Naive thymus-derived CD4-positive, alpha-beta T cell (primary cell): ENCODE results near the gene ITGB5. TPM values are rescaled to one million over a fixed set of nuclear protein-coding genes. Genes with fewer than 3 reads are reported as not detected.

ENCODE experiments used
- ATAC-seq: fragments of 150-1000 bp; cut with Tn5 transposase; 2 replicates; pipeline ENCODE4 v1.10.0; 2021; ENCODE audit warnings: mild to moderate bottlenecking, moderate library complexity
- CTCF ChIA-PET: fragments of 350-600 bp; sonication (Branson Sonifier 250); formaldehyde crosslinking; loops from one replicate; lab custom pipeline; 2021; ENCODE audit warnings: antibody characterized with exemption; lab: Charles Lee
- POLR2A ChIA-PET: fragments of 350-600 bp; sonication (Branson Sonifier 250); formaldehyde crosslinking; loops from one replicate; lab custom pipeline; 2021; ENCODE audit warnings: antibody characterized with exemption, inconsistent platforms; lab: Charles Lee
- DNase-seq, 9 donors: peaks; one replicate each; pipeline versions ENCODE4 v3.0.0 to v3.0.0-alpha.2; 2020 to 2022; ENCODE audit warnings: mixed read lengths in 1 of 9
- H3K27ac ChIP-seq: one replicate; pipeline ENCODE4 v1.7.0; 2013; ENCODE audit warnings: mild to moderate bottlenecking, low read depth, low read length, moderate library complexity
- H3K27me3 ChIP-seq, 2 donors: one replicate each; pipeline ENCODE4 v1.7.0; 2013; ENCODE audit warnings: low read length in 2 of 2, mild to moderate bottlenecking in 2 of 2, moderate library complexity in 2 of 2; ENCODE audit not compliant: control insufficient read depth in 2 of 2, insufficient read depth in 2 of 2
- H3K36me3 ChIP-seq, 3 experiments: 1 replicate in 2 of 3; 2 replicates in 1 of 3; pipeline ENCODE4 v1.7.0; 2013; ENCODE audit warnings: low read length in 3 of 3, mild to moderate bottlenecking in 3 of 3, moderate library complexity in 1 of 3; ENCODE audit not compliant: insufficient read depth in 3 of 3, control insufficient read depth in 2 of 3
- H3K4me1 ChIP-seq, 2 donors: one replicate each; pipeline ENCODE4 v1.7.0; 2013; ENCODE audit warnings: low read length in 2 of 2, mild to moderate bottlenecking in 2 of 2, moderate library complexity in 1 of 2; ENCODE audit not compliant: control insufficient read depth in 2 of 2, insufficient read depth in 2 of 2
- H3K4me3 ChIP-seq: 2 replicates; pipeline ENCODE4 v1.7.0; 2013; ENCODE audit warnings: mild to moderate bottlenecking, low read length
- H3K9me3 ChIP-seq, 3 experiments: 1 replicate in 2 of 3; 2 replicates in 1 of 3; pipeline ENCODE4 v1.7.0; 2013; ENCODE audit warnings: low read length in 3 of 3; ENCODE audit not compliant: control insufficient read depth in 2 of 3
- H3K27ac Mint-ChIP-seq, 9 donors: one replicate each; pipeline ENCODE4 v1.8.0; 2020 to 2022; ENCODE audit warnings: mixed read lengths in 9 of 9, mild to moderate bottlenecking in 8 of 9, moderate library complexity in 5 of 9, inconsistent platforms in 2 of 9
- H3K27me3 Mint-ChIP-seq, 5 donors: one replicate each; pipeline ENCODE4 v1.8.0; 2021 to 2022; ENCODE audit warnings: mixed read lengths in 5 of 5, mild to moderate bottlenecking in 1 of 5
- H3K36me3 Mint-ChIP-seq, 5 donors: one replicate each; pipeline ENCODE4 v1.8.0; 2020 to 2022; ENCODE audit warnings: mixed read lengths in 5 of 5, mild to moderate bottlenecking in 3 of 5, inconsistent platforms in 1 of 5
- H3K4me1 Mint-ChIP-seq, 7 donors: one replicate each; pipeline ENCODE4 v1.8.0; 2020 to 2022; ENCODE audit warnings: mixed read lengths in 7 of 7, mild to moderate bottlenecking in 3 of 7, inconsistent platforms in 1 of 7
- H3K4me3 Mint-ChIP-seq, 10 donors: one replicate each; pipeline ENCODE4 v1.8.0; 2020 to 2022; ENCODE audit warnings: mild to moderate bottlenecking in 10 of 10, mixed read lengths in 10 of 10, moderate library complexity in 6 of 10, inconsistent platforms in 2 of 10
- H3K9me3 Mint-ChIP-seq, 11 donors: one replicate each; pipeline ENCODE4 v1.8.0; 2020 to 2022; ENCODE audit warnings: mixed read lengths in 11 of 11, mild to moderate bottlenecking in 4 of 11, inconsistent platforms in 1 of 11, moderate library complexity in 1 of 11
- intact Hi-C, 2 donors: fragments of 100-400 bp; cut with micrococcal nuclease; formaldehyde crosslinking; loops; one replicate each; pipeline ENCODE4 v1.15.1; 2023
- polyA plus RNA-seq, 2 donors: library from polyadenylated mRNA; unstranded; fragments of 300-500 nt; fragmentation: Illumina TruSeq; gene quantifications; one replicate each; pipeline ENCODE4 v1.2.3, GENCODE V29; 2021
- total RNA-seq, 6 experiments: library from RNA in 5 of 6; stranded (reverse) in 5 of 6; gene quantifications; 1 replicate in 5 of 6; 2 replicates in 1 of 6; pipeline ENCODE4 v1.2.3 and lab custom pipeline; 2021 to 2026

ITGB5 gene
- total and polyA plus RNA-seq, 7 experiments from 2014 or later: 0.29 to 3.5 (median 2.1) TPM; not detected in 2

DNA sequence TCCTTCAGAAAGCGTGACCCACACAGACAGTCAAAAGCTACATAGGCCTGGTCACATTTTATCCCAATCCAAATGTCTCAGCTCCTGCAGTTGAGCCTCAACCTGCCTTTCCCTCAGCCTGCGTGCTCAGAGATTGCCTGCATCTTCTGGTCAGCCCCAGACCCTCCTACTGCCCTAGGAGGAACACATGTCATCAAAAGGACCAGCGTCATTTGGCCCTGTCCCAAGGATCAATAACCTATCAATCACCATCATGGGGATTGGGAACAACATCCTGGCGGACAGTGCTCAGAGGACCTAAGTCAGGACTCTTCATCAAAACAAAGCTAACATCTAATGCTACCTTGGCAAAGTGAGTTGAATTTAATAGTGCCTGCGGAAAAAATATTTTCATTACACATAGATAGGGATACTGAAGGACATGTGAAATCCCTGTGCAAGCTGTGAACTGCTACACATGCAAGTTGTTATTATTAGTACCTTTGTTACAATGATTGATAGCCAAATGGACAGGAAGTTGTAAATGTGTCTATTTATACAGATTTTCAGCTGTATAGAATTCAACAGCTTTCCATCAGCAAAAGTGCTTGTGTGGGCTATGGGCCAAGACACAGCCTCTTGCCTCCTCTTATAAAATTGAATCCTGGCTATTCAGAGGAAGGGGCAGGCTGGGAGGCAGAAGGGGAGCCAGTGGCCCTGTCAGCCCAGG is 109.2 kb downstream of the ITGB5 start:
- ChIA-PET CTCF (no interaction called here), POLR2A (no interaction called here)
- Mint-ChIP-seq H3K27me3 (peaks cover 0 to 24% (median 7%) of the 10 kb centered on the region in 5 donors), H3K4me1 (peaks cover 0 to 12% (median 7%) of the 10 kb centered on the region in 7 donors), H3K36me3 (no peaks in the 10 kb centered on the region), H3K9me3 (no peaks in the 10 kb centered on the region), H3K4me3 (no peak overlapping the region), H3K27ac (no peak overlapping the region)
- no peaks in the 10 kb centered on the region for H3K27me3 ChIP-seq
- no peaks in the 10 kb centered on the region for H3K4me1 ChIP-seq
- H3K4me3 ChIP-seq: no peak overlapping the region
- no peak for ATAC-seq
- no peaks in the 10 kb centered on the region for H3K9me3 ChIP-seq
- H3K27ac ChIP-seq: no peak overlapping the region
- no peaks in the 10 kb centered on the region for H3K36me3 ChIP-seq
- no peak for DNase-seq
- intact Hi-C loops: no loop called here

DNA sequence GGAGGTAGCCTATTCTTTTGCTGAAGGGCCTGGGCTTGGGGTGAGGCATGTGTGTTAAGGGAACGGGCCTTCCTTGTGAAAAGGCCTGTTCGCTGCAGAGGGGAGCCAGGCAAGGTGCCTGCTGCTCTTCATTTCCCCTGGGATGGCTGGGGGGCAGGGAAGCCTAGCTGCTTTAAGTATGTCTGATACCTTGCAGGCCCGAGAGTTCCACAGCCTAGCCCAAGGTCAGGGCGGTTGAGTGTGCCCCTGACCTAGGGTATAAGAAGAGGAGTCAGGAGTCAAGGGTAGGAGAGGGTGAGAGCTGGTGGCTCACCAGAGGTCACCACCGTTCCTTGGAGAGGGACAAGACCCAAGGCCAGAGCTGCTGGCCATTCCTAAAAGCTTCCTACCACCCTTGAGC is 110.3 kb downstream of the ITGB5 start:
- intact Hi-C loops: no loop called here
- ChIA-PET POLR2A (no interaction called here), CTCF (no interaction called here)
- Histone ChIP-seq H3K36me3 (no peaks in the 10 kb centered on the region), H3K9me3 (no peaks in the 10 kb centered on the region), H3K4me3 (no peak overlapping the region), H3K27me3 (no peaks in the 10 kb centered on the region), H3K4me1 (no peaks in the 10 kb centered on the region), H3K27ac (no peak overlapping the region)
- H3K9me3 Mint-ChIP-seq: no peaks in the 10 kb centered on the region
- DNase-seq: no peak
- H3K27me3 Mint-ChIP-seq: peaks cover 0 to 26% (median 14%) of the 10 kb centered on the region in 5 donors
- H3K27ac Mint-ChIP-seq: peak overlapping the region in 1 of 9 donors; percentile 37
- ATAC-seq: no peak
- H3K36me3 Mint-ChIP-seq: no peaks in the 10 kb centered on the region
- peaks cover 0 to 12% (median 7%) of the 10 kb centered on the region in 7 donors for H3K4me1 Mint-ChIP-seq
- no peak overlapping the region for H3K4me3 Mint-ChIP-seq

DNA sequence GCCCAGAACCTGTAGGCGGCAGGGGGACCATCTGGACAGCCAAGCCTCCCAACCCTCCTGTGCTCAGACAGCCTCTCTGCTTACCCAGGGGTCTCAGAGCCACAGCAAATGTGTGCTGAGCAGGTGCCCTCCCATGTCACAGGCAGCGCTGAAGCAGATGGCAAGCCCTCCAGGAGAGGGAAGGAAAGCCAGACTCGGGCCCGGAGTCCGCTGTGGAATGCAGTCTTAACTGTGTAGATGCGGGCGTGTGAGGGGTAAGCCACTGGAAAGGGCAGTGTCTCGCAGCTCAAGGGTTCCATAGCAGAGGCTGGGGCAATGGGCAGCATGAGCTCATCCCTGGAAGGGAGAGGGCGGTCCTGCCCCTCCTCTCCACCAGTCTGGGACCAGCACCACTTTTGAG is 111.3 kb downstream of the ITGB5 start:
- Mint-ChIP-seq H3K27me3 (peaks cover 0 to 29% (median 20%) of the 10 kb centered on the region in 5 donors), H3K4me3 (no peak overlapping the region), H3K36me3 (no peaks in the 10 kb centered on the region), H3K4me1 (peaks cover 0 to 7% (median 6%) of the 10 kb centered on the region in 7 donors), H3K27ac (no peak overlapping the region), H3K9me3 (no peaks in the 10 kb centered on the region)
- CTCF ChIA-PET: no interaction called here
- POLR2A ChIA-PET: no interaction called here
- Histone ChIP-seq H3K27ac (no peak overlapping the region), H3K9me3 (no peaks in the 10 kb centered on the region), H3K4me3 (no peak overlapping the region), H3K27me3 (no peaks in the 10 kb centered on the region), H3K36me3 (no peaks in the 10 kb centered on the region), H3K4me1 (no peaks in the 10 kb centered on the region)
- ATAC-seq: no peak
- DNase-seq: no peak
- intact Hi-C loops: no loop called here

DNA sequence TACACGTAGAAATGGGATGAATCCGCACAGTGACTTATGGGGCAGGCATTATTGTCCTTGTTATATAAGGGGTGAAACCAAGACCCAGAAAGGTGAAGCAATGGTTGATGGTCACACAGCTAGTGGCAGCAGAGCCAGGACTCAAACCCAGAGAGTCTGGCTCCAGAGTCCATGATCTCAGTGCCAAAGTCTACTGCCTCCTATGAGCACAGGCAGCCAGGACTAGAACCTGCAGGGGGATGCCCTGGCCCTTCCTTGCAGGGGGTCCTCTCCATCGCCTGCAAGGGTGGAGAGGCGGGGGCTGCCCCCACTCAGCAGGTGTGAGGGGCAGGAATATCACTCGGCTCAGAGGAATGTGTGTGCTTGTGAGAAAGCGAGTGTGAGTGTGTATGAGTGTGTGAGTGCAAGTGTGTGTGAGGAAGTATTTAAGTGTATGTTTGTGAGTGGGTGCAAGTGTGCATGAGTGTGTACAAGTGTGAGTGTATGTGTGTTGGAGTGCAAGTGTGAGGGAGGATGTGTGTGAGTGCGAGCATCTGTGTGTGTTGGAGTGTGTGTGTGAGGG is 112.2 kb downstream of the ITGB5 start:
- H3K36me3 ChIP-seq: no peaks in the 10 kb centered on the region
- no peaks in the 10 kb centered on the region for H3K4me1 ChIP-seq
- H3K4me3 Mint-ChIP-seq: no peak overlapping the region
- intact Hi-C loops: no loop called here
- ATAC-seq: no peak
- H3K9me3 Mint-ChIP-seq: no peaks in the 10 kb centered on the region
- ChIA-PET CTCF (interaction anchor here (0.6 kb wide), 1 partner anchor 14 kb away, joined by 3 read pairs; no protein-coding TSS in a partner anchor), POLR2A (no interaction called here)
- no peaks in the 10 kb centered on the region for H3K9me3 ChIP-seq
- H3K36me3 Mint-ChIP-seq: no peaks in the 10 kb centered on the region
- H3K27ac ChIP-seq: no peak overlapping the region
- H3K4me1 Mint-ChIP-seq: peaks cover 0 to 5% (median 0%) of the 10 kb centered on the region in 7 donors
- no peak for DNase-seq
- peaks cover 0 to 31% (median 21%) of the 10 kb centered on the region in 5 donors for H3K27me3 Mint-ChIP-seq
- H3K27ac Mint-ChIP-seq: peak overlapping the region in 1 of 9 donors; percentile 70
- no peak overlapping the region for H3K4me3 ChIP-seq
- no peaks in the 10 kb centered on the region for H3K27me3 ChIP-seq

DNA sequence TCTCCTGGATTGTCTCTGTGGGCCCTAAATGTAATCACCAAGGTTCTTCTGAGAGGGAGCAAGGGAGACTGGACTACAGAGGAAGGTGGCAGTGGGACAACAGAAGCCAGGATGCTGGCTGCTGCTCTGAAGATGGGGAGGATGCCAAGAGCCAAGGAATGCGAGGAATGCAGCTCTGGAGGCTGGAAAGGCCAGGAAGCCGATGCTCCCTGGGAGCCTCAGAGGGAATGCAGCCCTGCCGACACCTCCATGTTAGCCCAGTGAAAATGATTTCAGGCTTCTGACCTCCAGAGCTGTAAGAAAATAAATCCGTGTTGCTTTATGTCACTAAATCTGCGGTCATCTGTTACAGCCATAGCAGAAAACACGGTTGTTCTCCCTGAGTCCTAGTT is 112.8 kb downstream of the ITGB5 start:
- ChIA-PET POLR2A (no interaction called here), CTCF (interaction anchor here (0.6 kb wide), 1 partner anchor 13 kb away, joined by 3 read pairs; no protein-coding TSS in a partner anchor)
- Histone ChIP-seq H3K4me3 (no peak overlapping the region), H3K9me3 (no peaks in the 10 kb centered on the region), H3K4me1 (no peaks in the 10 kb centered on the region), H3K36me3 (no peaks in the 10 kb centered on the region), H3K27me3 (no peaks in the 10 kb centered on the region), H3K27ac (no peak overlapping the region)
- no peaks in the 10 kb centered on the region for H3K36me3 Mint-ChIP-seq
- no peak overlapping the region for H3K4me3 Mint-ChIP-seq
- intact Hi-C loops: no loop called here
- no peaks in the 10 kb centered on the region for H3K9me3 Mint-ChIP-seq
- DNase-seq (no peak), ATAC-seq (no peak)
- peaks cover 0 to 35% (median 21%) of the 10 kb centered on the region in 5 donors for H3K27me3 Mint-ChIP-seq
- H3K27ac Mint-ChIP-seq: no peak overlapping the region
- peaks cover 0 to 4% (median 0%) of the 10 kb centered on the region in 7 donors for H3K4me1 Mint-ChIP-seq

DNA sequence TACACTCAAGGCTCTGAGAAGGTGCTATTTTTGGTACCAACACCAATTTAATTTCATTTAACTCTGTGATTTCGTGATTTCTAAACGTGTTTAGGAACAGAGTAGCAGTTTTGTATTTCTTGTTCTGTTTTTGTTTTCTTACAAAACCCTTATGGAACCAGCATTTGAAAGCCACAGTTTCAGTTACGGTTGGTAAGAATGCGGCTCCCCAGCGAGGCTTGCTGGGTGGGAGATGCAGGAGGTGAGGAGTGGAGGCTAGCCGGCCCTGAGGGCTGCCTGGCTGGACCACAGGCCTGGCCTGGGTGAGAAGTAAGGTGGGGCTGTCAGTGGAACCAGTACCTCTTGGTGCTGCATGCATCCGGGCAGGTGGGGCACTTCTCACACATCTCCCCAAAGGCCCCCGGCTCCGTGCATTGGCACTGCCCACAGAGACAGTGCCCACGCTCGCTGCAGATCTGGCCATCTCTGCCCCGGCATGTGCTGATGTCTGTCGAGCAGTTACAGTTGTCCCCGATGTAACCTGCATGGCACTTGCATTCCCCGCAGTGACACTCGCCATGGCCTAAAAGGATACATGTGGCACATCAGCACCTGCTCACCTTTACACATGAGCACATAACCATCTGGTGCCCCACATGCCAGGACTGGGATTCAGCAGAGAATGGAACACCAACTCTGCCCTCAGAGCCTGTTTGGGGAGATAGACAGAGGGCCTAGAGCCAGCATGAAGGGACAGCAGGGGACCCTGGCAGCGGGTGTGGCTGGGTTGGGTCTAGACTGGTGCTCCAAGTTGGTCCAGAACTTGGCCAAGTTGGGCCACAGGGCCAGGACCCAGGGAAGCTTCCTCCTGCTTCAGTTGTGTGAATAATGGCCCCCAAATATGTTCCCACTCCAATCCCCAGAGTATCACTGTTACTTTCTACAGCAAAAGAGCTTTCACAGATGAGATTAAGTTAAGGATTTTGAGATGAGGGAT is 113.5 kb downstream of the ITGB5 start:
- Histone ChIP-seq H3K4me3 (no peak overlapping the region), H3K36me3 (no peaks in the 10 kb centered on the region), H3K27me3 (no peaks in the 10 kb centered on the region), H3K9me3 (no peaks in the 10 kb centered on the region), H3K27ac (no peak overlapping the region), H3K4me1 (no peaks in the 10 kb centered on the region)
- ATAC-seq (no peak), DNase-seq (no peak)
- peaks cover 0 to 35% (median 20%) of the 10 kb centered on the region in 5 donors for H3K27me3 Mint-ChIP-seq
- no peak overlapping the region for H3K4me3 Mint-ChIP-seq
- no peak overlapping the region for H3K27ac Mint-ChIP-seq
- no peaks in the 10 kb centered on the region for H3K9me3 Mint-ChIP-seq
- no peaks in the 10 kb centered on the region for H3K4me1 Mint-ChIP-seq
- intact Hi-C loops: no loop called here
- POLR2A ChIA-PET: no interaction called here
- CTCF ChIA-PET: interaction anchor here (0.6 kb wide), 1 partner anchor 37 kb away, joined by 3 read pairs; no protein-coding TSS in a partner anchor
- no peaks in the 10 kb centered on the region for H3K36me3 Mint-ChIP-seq
